SK-N-MC (cell line): ENCODE measurements around the gene DGKI.

Experiments
- DNase-seq: peaks from one replicate; pipeline ENCODE4 v3.0.0-alpha.2; 2011; ENCODE audit warnings: low read depth, low spot score
- H3K27ac ChIP-seq: fragments of 200-600 bp; sonication (generic); 2 replicates; pipeline ENCODE4 v1.5.1; 2016; ENCODE audit warnings: mixed run types
- H3K36me3 ChIP-seq: fragments of 200-600 bp; sonication (generic); 2 replicates; pipeline ENCODE4 v1.6.1; 2017; ENCODE audit warnings: antibody characterized with exemption, low read length, mixed read lengths; ENCODE audit not compliant: insufficient read depth
- H3K4me3 ChIP-seq: fragments of 200-600 bp; sonication (generic); 2 replicates; pipeline ENCODE4 v1.5.1; 2016
- H3K9ac ChIP-seq: fragments of 200-600 bp; sonication (generic); 2 replicates; pipeline ENCODE4 v1.8.0; 2017; ENCODE audit warnings: mixed run types, mixed read lengths; ENCODE audit not compliant: insufficient read length
- H3K9me3 ChIP-seq: fragments of 200-600 bp; sonication (generic); 2 replicates; pipeline ENCODE4 v1.6.1; 2017; ENCODE audit warnings: low read depth, mild to moderate bottlenecking, antibody characterized with exemption, low read length, moderate library complexity, mixed read lengths
- EZH2 ChIP-seq: fragments of 200-600 bp; sonication (generic); IDR thresholded peaks from one replicate; pipeline ENCODE4 v1.6.1; 2017; ENCODE audit warnings: antibody characterized with exemption
- FOXP2 ChIP-seq: optimal IDR thresholded peaks from 2 replicates; pipeline ENCODE3; 2011; ENCODE audit warnings: mild to moderate bottlenecking, moderate library complexity; ENCODE audit not compliant: insufficient read depth; ENCODE audit errors: extremely low read length, control extremely low read depth
- POLR2AphosphoS5 ChIP-seq: IDR thresholded peaks from 2 replicates; pipeline ENCODE4 v1.6.1; 2012; ENCODE audit warnings: mild to moderate bottlenecking, low read depth, low read length, borderline replicate concordance

The DGKI gene

GRCh38 chr7:137667633-137668387, 179.0 kb downstream of the DGKI start:
- no peak overlapping the region for H3K4me3 ChIP-seq
- TF ChIP-seq EZH2 = no peak
- TF ChIP-seq POLR2AphosphoS5 = no peak
- no peak for TF ChIP-seq FOXP2
- no peak overlapping the region for H3K27ac ChIP-seq
- H3K9me3 ChIP-seq = no peaks in the 10 kb centered on the region
- DNase-seq = no peak
- H3K36me3 ChIP-seq = no peaks in the 10 kb centered on the region
- H3K9ac ChIP-seq = no peak overlapping the region

- no peak for DNase-seq
- no peaks in the 10 kb centered on the region for H3K9me3 ChIP-seq
- TF ChIP-seq EZH2 (no peak), FOXP2 (no peak), POLR2AphosphoS5 (no peak)
- no peak overlapping the region for H3K4me3 ChIP-seq
- no peaks in the 10 kb centered on the region for H3K36me3 ChIP-seq
- no peak overlapping the region for H3K9ac ChIP-seq
- no peak overlapping the region for H3K27ac ChIP-seq
Observed at GRCh38 chr7:137664846-137665245, 181.9 kb downstream of the DGKI start.

GRCh38 chr7:137661634-137662033, 185.1 kb downstream of the DGKI start:
- Histone ChIP-seq H3K9ac (no peak overlapping the region), H3K9me3 (no peaks in the 10 kb centered on the region), H3K36me3 (no peaks in the 10 kb centered on the region), H3K4me3 (no peak overlapping the region), H3K27ac (no peak overlapping the region)
- TF ChIP-seq EZH2 = no peak
- no peak for TF ChIP-seq FOXP2
- no peak for TF ChIP-seq POLR2AphosphoS5
- no peak for DNase-seq

GRCh38 chr7:137658190-137658900, 188.4 kb downstream of the DGKI start:
- no peak for TF ChIP-seq EZH2
- no peak for TF ChIP-seq POLR2AphosphoS5
- TF ChIP-seq FOXP2 = no peak
- DNase-seq = no peak

GRCh38 chr7:137657476-137658189, 189.1 kb downstream of the DGKI start:
- H3K9ac ChIP-seq = no peak overlapping the region
- no peak overlapping the region for H3K27ac ChIP-seq
- no peak overlapping the region for H3K4me3 ChIP-seq
- no peak for TF ChIP-seq EZH2
- no peak for TF ChIP-seq FOXP2
- TF ChIP-seq POLR2AphosphoS5 = no peak
- no peaks in the 10 kb centered on the region for H3K9me3 ChIP-seq
- H3K36me3 ChIP-seq = no peaks in the 10 kb centered on the region
- no peak for DNase-seq

More at GRCh38 chr7:137658190-137658900, 188.4 kb downstream of the DGKI start:
- no peak overlapping the region for H3K27ac ChIP-seq
- H3K9me3 ChIP-seq = no peaks in the 10 kb centered on the region
- no peaks in the 10 kb centered on the region for H3K36me3 ChIP-seq
- H3K9ac ChIP-seq = no peak overlapping the region
- no peak overlapping the region for H3K4me3 ChIP-seq

GRCh38 chr7:137656850-137657232, 189.9 kb downstream of the DGKI start:
- H3K36me3 ChIP-seq = no peaks in the 10 kb centered on the region
- no peak overlapping the region for H3K27ac ChIP-seq
- H3K4me3 ChIP-seq = no peak overlapping the region
- TF ChIP-seq EZH2 = no peak
- no peak for TF ChIP-seq POLR2AphosphoS5
- TF ChIP-seq FOXP2 = no peak
- no peak overlapping the region for H3K9ac ChIP-seq
- DNase-seq = no peak
- no peaks in the 10 kb centered on the region for H3K9me3 ChIP-seq

GRCh38 chr7:137656227-137656849, 190.4 kb downstream of the DGKI start:
- Histone ChIP-seq H3K4me3 (no peak overlapping the region), H3K27ac (no peak overlapping the region), H3K9ac (no peak overlapping the region), H3K36me3 (no peaks in the 10 kb centered on the region), H3K9me3 (no peaks in the 10 kb centered on the region)
- DNase-seq = peak; percentile 32
- TF ChIP-seq FOXP2 (no peak), EZH2 (no peak), POLR2AphosphoS5 (no peak)

- no peak overlapping the region for H3K9ac ChIP-seq
- TF ChIP-seq EZH2 = no peak
- no peak for TF ChIP-seq FOXP2
- TF ChIP-seq POLR2AphosphoS5 = no peak
- H3K36me3 ChIP-seq = no peaks in the 10 kb centered on the region
- H3K9me3 ChIP-seq = no peaks in the 10 kb centered on the region
- DNase-seq = no peak
- no peak overlapping the region for H3K4me3 ChIP-seq
- H3K27ac ChIP-seq = no peak overlapping the region
Observed at GRCh38 chr7:137655804-137656203, 191.0 kb downstream of the DGKI start.
